HCT116 (cell line): ENCODE measurements around the gene P2RX3.

Experiments
- CEBPB ChIP-seq: IDR thresholded peaks from 2 replicates; pipeline ENCODE4 v1.6.1; 2012; ENCODE audit warnings: low read depth
- EGR1 ChIP-seq: IDR thresholded peaks from 2 replicates; pipeline ENCODE4 v1.6.1; 2012; ENCODE audit warnings: low read depth
- EZH2phosphoT487 ChIP-seq: fragments of 200-600 bp; IDR thresholded peaks from 2 replicates; pipeline ENCODE4 v1.6.1; 2018; ENCODE audit warnings: antibody characterized with exemption, borderline replicate concordance
- FOSL1 ChIP-seq: IDR thresholded peaks from 2 replicates; pipeline ENCODE4 v1.6.1; 2012; ENCODE audit warnings: low read depth
- POLR2A ChIP-seq: IDR thresholded peaks from 2 replicates; pipeline ENCODE4 v1.7.0; 2011; ENCODE audit warnings: borderline replicate concordance; ENCODE audit not compliant: insufficient read depth, insufficient read length; ENCODE audit errors: extremely low read depth
- POLR2AphosphoS5 ChIP-seq: IDR thresholded peaks from 2 replicates; pipeline ENCODE4 v1.6.1; 2011; ENCODE audit warnings: mild to moderate bottlenecking, low read depth, low read length, moderate library complexity
- YY1 ChIP-seq: IDR thresholded peaks from 2 replicates; pipeline ENCODE4 v1.6.1; 2011; ENCODE audit warnings: low read length, low read depth, moderate library complexity, mild to moderate bottlenecking; ENCODE audit not compliant: insufficient replicate concordance; ENCODE audit errors: extremely low read depth
- ZFX ChIP-seq: fragments of 450-650 bp; IDR thresholded peaks from 2 replicates; pipeline ENCODE4 v1.6.1; 2017
- ZNF274 ChIP-seq: fragments of 200-500 bp; sonication (Bioruptor generic); IDR thresholded peaks from 2 replicates; pipeline ENCODE4 v1.6.1; 2014; ENCODE audit warnings: mild to moderate bottlenecking, low read depth, low read length, inconsistent platforms
- TF ChIP-seq, protein P1 (sequence below), 3 experiments: fragments of 200-600 bp in 1 of 3; sonication (generic) in 1 of 3; IDR thresholded peaks in 2 of 3; conservative IDR thresholded peaks in 1 of 3; 2 replicates each; pipeline ENCODE4 v1.5.1; 2012 to 2017; ENCODE audit warnings: low read depth in 2 of 3, low read length in 2 of 3, antibody characterized with exemption in 1 of 3, borderline replicate concordance in 1 of 3, control low read depth in 1 of 3, mild to moderate bottlenecking in 1 of 3, mixed read lengths in 1 of 3, mixed run types in 1 of 3, moderate library complexity in 1 of 3; ENCODE audit not compliant: insufficient read depth in 1 of 3
- TF ChIP-seq, protein P2 (sequence below): IDR thresholded peaks from 2 replicates; pipeline ENCODE4 v1.6.1; 2012
- TF ChIP-seq, protein P3 (sequence below): IDR thresholded peaks from 2 replicates; pipeline ENCODE4 v1.6.1; 2012
- TF ChIP-seq, protein P4 (sequence below): IDR thresholded peaks from 2 replicates; pipeline ENCODE4 v1.6.1; 2012; ENCODE audit warnings: low read depth

DNA sequence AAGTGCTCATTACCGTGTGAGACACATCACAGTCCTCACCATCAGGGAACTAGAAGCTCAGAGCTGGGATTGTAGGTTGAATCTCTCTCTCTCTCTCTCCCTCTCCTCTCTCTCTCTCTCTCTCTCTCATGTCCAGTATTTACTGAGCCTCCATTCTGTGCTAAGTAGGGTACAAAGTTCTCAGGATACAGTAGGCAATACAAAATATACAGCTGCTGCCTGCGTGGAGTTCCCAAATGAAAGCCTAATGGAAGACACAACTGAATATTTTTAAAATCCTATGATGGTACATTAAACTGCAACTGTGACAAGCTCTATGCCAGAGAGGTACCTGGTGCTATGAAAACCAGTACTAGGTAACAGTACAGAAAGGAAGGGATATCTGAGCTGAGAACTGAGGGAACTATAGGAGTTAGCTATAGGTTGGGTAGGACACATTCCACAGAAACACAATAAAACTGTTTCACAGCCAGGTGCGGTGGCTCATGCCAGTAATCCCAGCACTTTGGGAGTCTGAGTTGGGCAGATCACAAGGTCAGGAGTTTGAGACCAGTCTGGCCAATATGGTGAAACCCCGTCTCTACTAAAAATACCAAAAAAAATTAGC lies 61.9 kb downstream of the P2RX3 start:
- TF ChIP-seq FOSL1: no peak
- TF ChIP-seq, protein P1, sequence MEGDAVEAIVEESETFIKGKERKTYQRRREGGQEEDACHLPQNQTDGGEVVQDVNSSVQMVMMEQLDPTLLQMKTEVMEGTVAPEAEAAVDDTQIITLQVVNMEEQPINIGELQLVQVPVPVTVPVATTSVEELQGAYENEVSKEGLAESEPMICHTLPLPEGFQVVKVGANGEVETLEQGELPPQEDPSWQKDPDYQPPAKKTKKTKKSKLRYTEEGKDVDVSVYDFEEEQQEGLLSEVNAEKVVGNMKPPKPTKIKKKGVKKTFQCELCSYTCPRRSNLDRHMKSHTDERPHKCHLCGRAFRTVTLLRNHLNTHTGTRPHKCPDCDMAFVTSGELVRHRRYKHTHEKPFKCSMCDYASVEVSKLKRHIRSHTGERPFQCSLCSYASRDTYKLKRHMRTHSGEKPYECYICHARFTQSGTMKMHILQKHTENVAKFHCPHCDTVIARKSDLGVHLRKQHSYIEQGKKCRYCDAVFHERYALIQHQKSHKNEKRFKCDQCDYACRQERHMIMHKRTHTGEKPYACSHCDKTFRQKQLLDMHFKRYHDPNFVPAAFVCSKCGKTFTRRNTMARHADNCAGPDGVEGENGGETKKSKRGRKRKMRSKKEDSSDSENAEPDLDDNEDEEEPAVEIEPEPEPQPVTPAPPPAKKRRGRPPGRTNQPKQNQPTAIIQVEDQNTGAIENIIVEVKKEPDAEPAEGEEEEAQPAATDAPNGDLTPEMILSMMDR (IDR thresholded peaks at IDR 0.05 in 2 of 3, conservative IDR thresholded peaks at IDR 0.05 in 1 of 3; ENCODE audit: borderline replicate concordance in 1 of 3, insufficient read depth in 1 of 3, low read depth in 2 of 3, low read length in 2 of 3): no peak
- TF ChIP-seq POLR2AphosphoS5: no peak
- TF ChIP-seq EZH2phosphoT487: no peak
- no peak for TF ChIP-seq ZNF274
- TF ChIP-seq POLR2A: no peak
- no peak for TF ChIP-seq CEBPB
- TF ChIP-seq EGR1: no peak
- TF ChIP-seq, protein P2, sequence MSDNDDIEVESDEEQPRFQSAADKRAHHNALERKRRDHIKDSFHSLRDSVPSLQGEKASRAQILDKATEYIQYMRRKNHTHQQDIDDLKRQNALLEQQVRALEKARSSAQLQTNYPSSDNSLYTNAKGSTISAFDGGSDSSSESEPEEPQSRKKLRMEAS: no peak
- TF ChIP-seq, protein P3, sequence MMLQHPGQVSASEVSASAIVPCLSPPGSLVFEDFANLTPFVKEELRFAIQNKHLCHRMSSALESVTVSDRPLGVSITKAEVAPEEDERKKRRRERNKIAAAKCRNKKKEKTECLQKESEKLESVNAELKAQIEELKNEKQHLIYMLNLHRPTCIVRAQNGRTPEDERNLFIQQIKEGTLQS: no peak
- no peak for TF ChIP-seq YY1
- TF ChIP-seq, protein P4, sequence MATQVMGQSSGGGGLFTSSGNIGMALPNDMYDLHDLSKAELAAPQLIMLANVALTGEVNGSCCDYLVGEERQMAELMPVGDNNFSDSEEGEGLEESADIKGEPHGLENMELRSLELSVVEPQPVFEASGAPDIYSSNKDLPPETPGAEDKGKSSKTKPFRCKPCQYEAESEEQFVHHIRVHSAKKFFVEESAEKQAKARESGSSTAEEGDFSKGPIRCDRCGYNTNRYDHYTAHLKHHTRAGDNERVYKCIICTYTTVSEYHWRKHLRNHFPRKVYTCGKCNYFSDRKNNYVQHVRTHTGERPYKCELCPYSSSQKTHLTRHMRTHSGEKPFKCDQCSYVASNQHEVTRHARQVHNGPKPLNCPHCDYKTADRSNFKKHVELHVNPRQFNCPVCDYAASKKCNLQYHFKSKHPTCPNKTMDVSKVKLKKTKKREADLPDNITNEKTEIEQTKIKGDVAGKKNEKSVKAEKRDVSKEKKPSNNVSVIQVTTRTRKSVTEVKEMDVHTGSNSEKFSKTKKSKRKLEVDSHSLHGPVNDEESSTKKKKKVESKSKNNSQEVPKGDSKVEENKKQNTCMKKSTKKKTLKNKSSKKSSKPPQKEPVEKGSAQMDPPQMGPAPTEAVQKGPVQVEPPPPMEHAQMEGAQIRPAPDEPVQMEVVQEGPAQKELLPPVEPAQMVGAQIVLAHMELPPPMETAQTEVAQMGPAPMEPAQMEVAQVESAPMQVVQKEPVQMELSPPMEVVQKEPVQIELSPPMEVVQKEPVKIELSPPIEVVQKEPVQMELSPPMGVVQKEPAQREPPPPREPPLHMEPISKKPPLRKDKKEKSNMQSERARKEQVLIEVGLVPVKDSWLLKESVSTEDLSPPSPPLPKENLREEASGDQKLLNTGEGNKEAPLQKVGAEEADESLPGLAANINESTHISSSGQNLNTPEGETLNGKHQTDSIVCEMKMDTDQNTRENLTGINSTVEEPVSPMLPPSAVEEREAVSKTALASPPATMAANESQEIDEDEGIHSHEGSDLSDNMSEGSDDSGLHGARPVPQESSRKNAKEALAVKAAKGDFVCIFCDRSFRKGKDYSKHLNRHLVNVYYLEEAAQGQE: no peak
- TF ChIP-seq ZFX: no peak
